DOHH2 (cell line): ENCODE results near the gene LYPD5.

Experiments used
- EZH2phosphoT487 ChIP-seq: fragments of 200-600 bp; sonication (generic); IDR thresholded peaks from 2 replicates; pipeline ENCODE4 v1.6.1; 2017; ENCODE audit warnings: borderline replicate concordance, mild to moderate bottlenecking, antibody characterized with exemption, low read length, moderate library complexity, mixed read lengths
- TF ChIP-seq, protein P1 (sequence below): fragments of 200-600 bp; sonication (generic); IDR thresholded peaks from one replicate; pipeline ENCODE4 v1.5.1; 2014; ENCODE audit warnings: antibody characterized with exemption, mild to moderate bottlenecking, low read depth, low read length; ENCODE audit not compliant: poor library complexity, severe bottlenecking

GRCh38 chr19:43809762-43810696 is 7.8 kb upstream of the LYPD5 start:
- TF ChIP-seq, protein P1, sequence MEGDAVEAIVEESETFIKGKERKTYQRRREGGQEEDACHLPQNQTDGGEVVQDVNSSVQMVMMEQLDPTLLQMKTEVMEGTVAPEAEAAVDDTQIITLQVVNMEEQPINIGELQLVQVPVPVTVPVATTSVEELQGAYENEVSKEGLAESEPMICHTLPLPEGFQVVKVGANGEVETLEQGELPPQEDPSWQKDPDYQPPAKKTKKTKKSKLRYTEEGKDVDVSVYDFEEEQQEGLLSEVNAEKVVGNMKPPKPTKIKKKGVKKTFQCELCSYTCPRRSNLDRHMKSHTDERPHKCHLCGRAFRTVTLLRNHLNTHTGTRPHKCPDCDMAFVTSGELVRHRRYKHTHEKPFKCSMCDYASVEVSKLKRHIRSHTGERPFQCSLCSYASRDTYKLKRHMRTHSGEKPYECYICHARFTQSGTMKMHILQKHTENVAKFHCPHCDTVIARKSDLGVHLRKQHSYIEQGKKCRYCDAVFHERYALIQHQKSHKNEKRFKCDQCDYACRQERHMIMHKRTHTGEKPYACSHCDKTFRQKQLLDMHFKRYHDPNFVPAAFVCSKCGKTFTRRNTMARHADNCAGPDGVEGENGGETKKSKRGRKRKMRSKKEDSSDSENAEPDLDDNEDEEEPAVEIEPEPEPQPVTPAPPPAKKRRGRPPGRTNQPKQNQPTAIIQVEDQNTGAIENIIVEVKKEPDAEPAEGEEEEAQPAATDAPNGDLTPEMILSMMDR = peak; percentile 64
- no peak for TF ChIP-seq EZH2phosphoT487
